NOMO-1 (cell line): ENCODE results near the gene ZNF267.
"Not testable (repeated sequence)": the region's sequence is repeated elsewhere in the genome, so short reads cannot be mapped to it uniquely, and the experiment has no call there.

Experiments
- DNase-seq, 2 experiments: peaks; one replicate each; lab custom pipeline; 2025; ENCODE audit not compliant: unreplicated experiment in 2 of 2; lab: John Stamatoyannopoulos, UW

Gene ZNF267

DNA sequence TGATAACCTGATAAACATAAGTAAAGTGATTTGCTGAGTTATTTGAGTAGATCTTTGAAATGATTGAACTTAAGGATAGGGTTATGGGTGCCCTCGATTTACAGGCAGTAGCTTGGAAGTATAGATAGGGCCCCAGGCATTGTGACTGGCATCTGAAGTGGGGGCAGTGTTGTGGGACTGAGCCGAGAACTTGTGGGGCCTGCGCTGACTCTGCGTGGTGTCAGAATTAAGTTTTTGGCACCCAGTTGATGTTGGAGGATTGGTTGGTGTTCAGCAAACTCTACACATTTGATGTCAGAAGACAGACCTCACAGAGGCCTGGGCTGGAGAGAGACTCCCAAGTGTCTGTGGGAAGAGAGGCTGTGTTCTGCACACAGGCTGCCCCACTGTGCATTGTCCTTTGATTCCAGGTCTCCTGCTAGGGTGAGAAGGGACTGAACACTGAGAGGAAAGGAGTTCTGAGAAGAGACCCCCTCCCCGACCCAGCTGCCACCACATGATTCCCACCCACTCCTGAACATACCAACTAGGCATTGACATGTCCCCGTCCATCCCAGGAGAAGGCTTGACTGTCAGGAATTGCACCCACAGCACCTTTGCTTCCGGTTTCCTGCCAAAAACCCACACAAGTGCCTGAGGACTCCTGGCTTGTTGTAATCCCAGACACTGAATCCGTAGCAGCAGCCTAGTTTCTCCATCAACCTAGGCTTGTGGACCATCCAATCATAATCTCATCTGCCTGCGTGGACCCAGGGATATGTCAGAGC lies 4.5 kb downstream of the ZNF267 start:
- no peak for DNase-seq

GRCh38 chr16:31879937-31880321 lies 6.3 kb downstream of the ZNF267 start:
- no peak for DNase-seq

GRCh38 chr16:31880322-31880979 lies 6.8 kb downstream of the ZNF267 start:
- DNase-seq, result no peak

DNA sequence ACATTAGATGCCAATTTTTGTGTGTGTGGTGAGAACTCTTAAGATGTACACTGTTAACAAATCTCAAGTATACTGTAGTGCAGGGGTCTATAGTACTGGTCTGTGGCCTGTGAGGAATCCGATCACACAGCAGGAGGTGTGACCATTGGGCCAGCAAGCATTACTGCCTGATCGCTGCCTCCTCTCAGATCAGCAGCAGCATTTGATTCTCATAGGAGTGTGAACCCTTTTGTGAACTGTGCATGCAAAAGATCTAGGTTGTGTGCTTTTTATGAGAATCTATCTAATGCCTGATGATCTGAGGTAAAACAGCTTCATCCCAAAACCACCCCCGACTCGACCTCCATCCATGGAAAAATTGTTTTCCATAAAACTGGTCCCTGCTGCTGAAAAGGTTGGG lies 12.6 kb downstream of the ZNF267 start:
- DNase-seq, result no peak

GRCh38 chr16:31888735-31889134 lies 15.1 kb downstream of the ZNF267 start:
- no peak for DNase-seq

GRCh38 chr16:31892111-31892510 lies 18.5 kb downstream of the ZNF267 start:
- DNase-seq, result not testable (repeated sequence)

DNA sequence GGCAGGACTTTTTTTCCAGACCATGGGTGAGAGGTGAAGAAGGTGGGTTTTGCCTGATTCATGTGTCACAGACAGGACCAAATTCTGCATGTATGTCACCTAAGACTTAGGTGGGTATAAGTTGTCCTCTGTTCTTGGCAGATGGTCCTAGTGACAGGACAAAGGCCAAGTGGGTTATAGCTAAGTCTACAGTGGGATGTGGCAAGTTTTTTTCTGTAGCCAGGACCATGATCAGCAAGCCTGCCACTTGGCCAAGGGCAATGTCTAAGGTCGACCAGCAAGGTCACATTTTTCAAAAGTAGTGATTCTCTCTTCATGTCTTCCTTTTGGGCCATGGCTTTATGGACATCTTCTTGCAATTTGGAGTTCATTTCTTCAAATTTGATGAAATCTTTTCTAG lies 20.2 kb downstream of the ZNF267 start:
- no peak for DNase-seq

DNA sequence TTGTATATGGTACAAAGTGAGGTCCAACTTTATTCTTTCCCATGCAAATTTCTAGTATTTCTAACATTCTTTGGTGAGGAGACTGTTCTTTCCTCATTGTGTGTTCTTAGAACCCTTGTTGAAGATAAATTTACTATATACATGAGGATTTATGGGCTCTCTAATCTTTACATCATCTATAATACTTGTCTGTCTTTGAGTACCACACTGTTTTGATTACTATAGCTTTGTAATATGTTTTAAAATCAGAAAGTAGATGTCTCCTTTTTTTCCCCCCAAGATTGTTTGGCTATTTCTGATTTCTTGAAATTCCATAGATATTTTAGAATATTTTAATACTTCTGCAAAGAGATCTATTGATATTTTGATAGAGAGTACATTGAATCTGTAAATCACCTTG lies 23.7 kb downstream of the ZNF267 start:
- no peak for DNase-seq

DNA sequence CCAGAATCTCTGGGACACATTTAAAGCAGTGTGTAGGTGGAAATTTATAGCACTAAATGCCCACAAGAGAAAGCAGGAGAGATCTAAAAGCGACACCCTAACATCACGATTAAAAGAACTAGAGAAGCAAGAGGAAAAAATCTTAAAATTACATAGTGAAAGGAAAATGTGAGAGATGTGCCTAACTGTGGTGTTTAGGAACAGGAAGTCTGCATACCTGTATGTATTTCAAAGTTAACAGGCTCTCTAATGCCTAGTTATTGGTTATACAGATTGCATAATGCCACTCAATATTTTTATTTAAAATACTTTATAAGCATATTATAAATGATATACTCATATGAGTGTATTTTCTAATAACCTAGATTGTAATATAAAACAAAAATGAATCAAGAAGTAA lies 25.9 kb downstream of the ZNF267 start:
- no peak for DNase-seq

DNA sequence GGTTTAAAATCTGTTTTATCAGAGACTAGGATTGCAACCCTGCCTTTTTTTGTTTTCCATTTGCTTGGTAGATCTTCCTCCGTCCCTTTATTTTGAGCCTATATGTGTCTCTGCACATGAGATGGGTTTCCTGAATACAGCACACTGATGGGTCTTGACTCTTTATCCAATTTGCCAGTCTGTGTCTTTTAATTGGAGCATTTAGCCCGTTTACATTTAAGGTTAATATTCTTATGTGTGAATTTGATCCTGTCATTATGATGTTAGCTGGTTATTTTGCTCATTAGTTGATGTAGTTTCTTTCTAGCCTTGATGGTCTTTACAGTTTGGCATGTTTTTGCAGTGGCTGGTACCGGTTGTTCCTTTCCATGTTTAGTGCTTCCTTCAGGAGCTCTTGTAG lies 31.0 kb downstream of the ZNF267 start:
- DNase-seq, result not testable (repeated sequence)

DNA sequence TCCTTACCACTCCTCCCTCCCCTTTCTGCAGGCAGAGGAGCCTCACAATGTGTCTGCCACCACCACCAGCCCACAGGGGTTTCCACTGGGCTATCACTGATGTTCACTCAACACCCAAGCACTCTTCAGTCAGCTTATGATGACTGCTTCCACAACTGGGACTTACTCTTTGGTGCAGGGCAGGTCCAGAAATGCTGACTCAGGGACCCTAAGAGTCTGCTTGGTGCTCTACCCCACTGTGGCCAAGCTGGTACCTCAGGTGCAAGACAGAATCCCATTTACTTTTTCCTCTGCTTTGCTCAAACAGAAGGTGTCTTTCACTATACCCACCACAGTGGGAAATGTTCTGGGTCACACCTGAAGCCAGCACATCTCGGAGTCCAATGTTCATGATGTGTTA lies 40.1 kb downstream of the ZNF267 start:
- no peak for DNase-seq

DNA sequence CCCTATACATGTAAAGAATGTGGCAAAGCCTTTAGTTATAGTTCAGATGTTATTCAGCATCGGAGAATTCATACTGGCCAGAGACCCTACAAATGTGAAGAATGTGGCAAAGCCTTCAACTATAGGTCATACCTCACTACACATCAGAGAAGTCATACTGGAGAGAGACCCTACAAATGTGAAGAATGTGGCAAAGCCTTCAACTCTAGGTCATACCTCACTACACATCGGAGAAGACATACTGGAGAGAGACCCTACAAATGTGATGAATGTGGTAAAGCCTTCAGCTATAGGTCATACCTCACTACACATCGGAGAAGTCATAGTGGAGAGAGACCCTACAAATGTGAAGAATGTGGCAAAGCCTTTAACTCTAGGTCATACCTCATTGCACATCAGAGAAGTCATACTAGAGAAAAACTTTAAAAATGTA lies 42.5 kb downstream of the ZNF267 start:
- DNase-seq, result no peak

DNA sequence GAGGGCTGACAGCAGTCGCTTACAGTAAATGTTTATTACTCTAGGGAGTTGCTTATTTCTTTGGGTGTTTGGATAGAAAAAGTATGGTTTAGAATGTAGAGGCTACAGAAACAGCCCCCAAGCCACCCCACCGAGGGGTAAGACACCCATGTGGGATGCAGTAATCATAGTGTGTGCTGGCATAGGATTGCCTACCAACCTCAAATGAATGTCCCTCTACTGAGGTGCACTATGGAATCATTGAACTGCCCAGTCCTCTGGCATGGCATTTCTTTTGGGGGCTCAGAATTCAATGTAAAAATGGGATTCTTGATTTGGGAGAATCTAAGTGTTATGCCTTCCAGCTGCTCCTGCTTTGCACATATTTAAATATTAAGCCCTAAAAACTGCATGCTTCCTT lies 46.8 kb downstream of the ZNF267 start:
- DNase-seq, result no peak

- not testable (repeated sequence) for DNase-seq
Measured at GRCh38 chr16:31951806-31952205, 78.2 kb downstream of the ZNF267 start.

GRCh38 chr16:31952206-31952605 lies 78.6 kb downstream of the ZNF267 start:
- DNase-seq, result not testable (repeated sequence)

GRCh38 chr16:31956221-31956620 lies 82.6 kb downstream of the ZNF267 start:
- not testable (repeated sequence) for DNase-seq

DNA sequence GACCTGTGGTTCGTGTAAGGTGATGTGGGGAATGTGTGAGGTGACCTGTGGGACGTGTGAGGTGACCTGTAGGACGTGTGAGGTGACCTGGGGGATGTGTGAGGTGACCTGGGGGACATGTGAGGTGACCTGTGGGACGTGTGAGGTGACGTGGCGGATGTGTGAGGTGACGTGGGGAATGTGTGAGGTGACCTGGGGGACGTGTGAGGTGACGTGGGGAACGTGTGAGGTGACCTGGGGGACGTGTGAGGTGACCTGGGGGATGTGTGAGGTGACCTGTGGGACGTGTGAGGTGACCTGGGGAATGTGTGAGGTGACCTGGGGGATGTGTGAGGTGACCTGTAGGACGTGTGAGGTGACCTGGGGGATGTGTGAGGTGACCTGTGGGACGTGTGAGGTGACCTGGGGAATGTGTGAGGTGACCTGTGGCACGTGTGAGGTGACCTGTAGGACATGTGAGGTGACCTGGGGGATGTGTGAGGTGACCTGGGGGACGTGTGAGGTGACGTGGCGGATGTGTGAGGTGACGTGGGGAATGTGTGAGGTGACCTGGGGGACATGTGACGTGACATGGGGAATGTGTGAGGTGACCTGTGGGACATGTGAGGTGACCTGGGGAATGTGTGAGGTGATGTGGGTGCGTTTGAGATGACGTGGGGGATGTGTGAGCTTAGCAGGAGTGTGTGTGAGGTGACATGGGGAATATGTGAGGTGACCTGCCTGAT lies 86.7 kb downstream of the ZNF267 start:
- not testable (repeated sequence) for DNase-seq
